H9 (cell line): ENCODE data around the gene ASIC4. TPM values are rescaled to one million over a fixed set of nuclear protein-coding genes. Genes with fewer than 3 reads are reported as not detected.

Experiments used
- DNase-seq: peaks from one replicate; pipeline ENCODE4 v3.0.0-alpha.2; 2017
- H2AFZ ChIP-seq: one replicate; pipeline ENCODE4 v1.6.1; 2013; ENCODE audit warnings: mild to moderate bottlenecking, low read length, control low read depth, moderate library complexity
- H2AK5ac ChIP-seq: 2 replicates; pipeline ENCODE4 v1.6.1; 2013; ENCODE audit warnings: low read length, control low read depth, mixed read lengths; ENCODE audit not compliant: insufficient read length
- H2BK120ac ChIP-seq: one replicate; pipeline ENCODE4 v1.6.1; 2013; ENCODE audit warnings: low read depth, mild to moderate bottlenecking, low read length, control low read depth, inconsistent platforms; ENCODE audit not compliant: poor library complexity, severe bottlenecking
- H2BK12ac ChIP-seq: 2 replicates; pipeline ENCODE4 v1.6.1; 2013; ENCODE audit warnings: low read length, control low read depth, mixed read lengths, low read depth; ENCODE audit not compliant: insufficient read length
- H2BK15ac ChIP-seq: 2 replicates; pipeline ENCODE4 v1.6.1; 2013; ENCODE audit warnings: low read depth, low read length, control low read depth
- H2BK20ac ChIP-seq: one replicate; pipeline ENCODE4 v1.6.1; 2013; ENCODE audit warnings: low read depth, mild to moderate bottlenecking, low read length, control low read depth, inconsistent platforms; ENCODE audit not compliant: poor library complexity, severe bottlenecking
- H2BK5ac ChIP-seq: 2 replicates; pipeline ENCODE4 v1.6.1; 2013; ENCODE audit warnings: low read length, control low read depth, mixed read lengths; ENCODE audit not compliant: insufficient read length
- H3K14ac ChIP-seq: 2 replicates; pipeline ENCODE4 v1.6.1; 2013; ENCODE audit warnings: low read length, control low read depth; ENCODE audit not compliant: insufficient read depth
- H3K18ac ChIP-seq: 2 replicates; pipeline ENCODE4 v1.6.1; 2013; ENCODE audit warnings: low read depth, mild to moderate bottlenecking, mixed read lengths, low read length, control low read depth; ENCODE audit not compliant: insufficient read length
- H3K23ac ChIP-seq: 2 replicates; pipeline ENCODE4 v1.6.1; 2013; ENCODE audit warnings: low read length, control low read depth, mixed read lengths, low read depth; ENCODE audit not compliant: insufficient read length
- H3K23me2 ChIP-seq: 2 replicates; pipeline ENCODE4 v1.6.1; 2013; ENCODE audit warnings: low read depth, mild to moderate bottlenecking, mixed read lengths, low read length, control low read depth; ENCODE audit not compliant: insufficient read length, poor library complexity, severe bottlenecking
- H3K27ac ChIP-seq: 2 replicates; pipeline ENCODE4 v1.5.1; 2013; ENCODE audit warnings: low read length, control low read depth, mixed read lengths, low read depth; ENCODE audit not compliant: insufficient read length
- H3K27me3 ChIP-seq: 2 replicates; pipeline ENCODE4 v1.6.1; 2013; ENCODE audit warnings: low read length, control low read depth, inconsistent platforms; ENCODE audit not compliant: insufficient read depth
- H3K4ac ChIP-seq: 2 replicates; pipeline ENCODE4 v1.6.1; 2013; ENCODE audit warnings: low read depth, mild to moderate bottlenecking, control low read depth, inconsistent platforms, low read length, moderate library complexity
- H3K4me1 ChIP-seq: 2 replicates; pipeline ENCODE4 v1.6.1; 2013; ENCODE audit warnings: low read length, control low read depth, inconsistent platforms; ENCODE audit not compliant: insufficient read depth
- H3K4me2 ChIP-seq: 2 replicates; pipeline ENCODE4 v1.6.1; 2013; ENCODE audit warnings: low read length, control low read depth, mixed read lengths; ENCODE audit not compliant: insufficient read length, insufficient read depth
- H3K56ac ChIP-seq: 2 replicates; pipeline ENCODE4 v1.6.1; 2013; ENCODE audit warnings: low read depth, mild to moderate bottlenecking, mixed read lengths, low read length, control low read depth; ENCODE audit not compliant: insufficient read length
- H3K79me1 ChIP-seq: 2 replicates; pipeline ENCODE4 v1.6.1; 2013; ENCODE audit warnings: low read depth, mild to moderate bottlenecking, moderate library complexity, low read length, control low read depth, inconsistent platforms; ENCODE audit not compliant: insufficient read depth, poor library complexity, severe bottlenecking
- H3K79me2 ChIP-seq: 2 replicates; pipeline ENCODE4 v1.6.1; 2013; ENCODE audit warnings: low read length, control low read depth, inconsistent platforms; ENCODE audit not compliant: insufficient read depth
- H3K9ac ChIP-seq: 2 replicates; pipeline ENCODE4 v1.6.1; 2013; ENCODE audit warnings: low read length, control low read depth, mixed read lengths; ENCODE audit not compliant: insufficient read length; ENCODE audit errors: extremely low read depth
- H3K9me3 ChIP-seq: one replicate; pipeline ENCODE4 v1.6.1; 2013; ENCODE audit warnings: low read depth, low read length, inconsistent platforms; ENCODE audit not compliant: control insufficient read depth
- H3T11ph ChIP-seq: one replicate; pipeline ENCODE4 v1.6.1; 2013; ENCODE audit warnings: mild to moderate bottlenecking, low read length, control low read depth, inconsistent platforms
- H4K20me1 ChIP-seq: one replicate; pipeline ENCODE4 v1.6.1; 2013; ENCODE audit not compliant: control insufficient read depth, insufficient read length, insufficient read depth
- H4K5ac ChIP-seq: 2 replicates; pipeline ENCODE4 v1.6.1; 2013; ENCODE audit warnings: low read depth, mild to moderate bottlenecking, mixed read lengths, low read length, control low read depth; ENCODE audit not compliant: insufficient read length
- H4K8ac ChIP-seq: replicated peaks from 2 replicates; pipeline ENCODE4 v1.6.1; 2013; ENCODE audit warnings: low read length, control low read depth, mixed read lengths, low read depth; ENCODE audit not compliant: insufficient read length
- H4K91ac ChIP-seq: 2 replicates; pipeline ENCODE4 v1.6.1; 2013; ENCODE audit warnings: low read depth, mild to moderate bottlenecking, moderate library complexity, mixed read lengths, low read length, control low read depth; ENCODE audit not compliant: insufficient read length
- H3K27ac Mint-ChIP-seq, 3 experiments: 2 replicates in 2 of 3; 3 replicates in 1 of 3; pipeline ENCODE4 v1.8.0; 2020 to 2021; ENCODE audit warnings: mixed read lengths in 3 of 3, mild to moderate bottlenecking in 1 of 3, moderate library complexity in 1 of 3
- H3K27me3 Mint-ChIP-seq: 2 replicates; pipeline ENCODE4 v1.8.0; 2021; ENCODE audit warnings: low read depth, mild to moderate bottlenecking, moderate library complexity, mixed read lengths
- H3K36me3 Mint-ChIP-seq, 3 experiments: 2 replicates in 2 of 3; 3 replicates in 1 of 3; pipeline ENCODE4 v1.8.0; 2020 to 2021; ENCODE audit warnings: low read depth in 3 of 3, mixed read lengths in 3 of 3; ENCODE audit not compliant: insufficient read depth in 1 of 3
- H3K4me1 Mint-ChIP-seq, 2 experiments: 2 replicates each; pipeline ENCODE4 v1.8.0; 2020; ENCODE audit warnings: mixed read lengths in 2 of 2
- H3K4me3 Mint-ChIP-seq, 2 experiments: 2 replicates in 1 of 2; 3 replicates in 1 of 2; pipeline ENCODE4 v1.8.0; 2020 to 2021; ENCODE audit warnings: mild to moderate bottlenecking in 2 of 2, mixed read lengths in 2 of 2, moderate library complexity in 1 of 2
- H3K9me3 Mint-ChIP-seq, 2 experiments: 2 replicates in 1 of 2; 3 replicates in 1 of 2; pipeline ENCODE4 v1.8.0; 2020; ENCODE audit warnings: mild to moderate bottlenecking in 2 of 2, mixed read lengths in 2 of 2, moderate library complexity in 1 of 2
- WGBS: extraction: QIAGEN DNeasy Blood & Tissue Kit; methylation state at CpG from one replicate; pipeline ENCODE4 v1.1.7; 2013; ENCODE audit warnings: missing lambda C conversion rate, low lambda C conversion rate, mixed read lengths; ENCODE audit not compliant: insufficient read length; ENCODE audit errors: extremely low coverage; 5-methylcytosine and 5-hydroxymethylcytosine counted together
- total RNA-seq: library from RNA; stranded (reverse); gene quantifications from 2 replicates; pipeline ENCODE4 v1.2.1, GENCODE V29; 2021
- TF ChIP-seq, protein P1 (sequence below): fragments of 200-600 bp; sonication (generic); conservative IDR thresholded peaks from 3 replicates; pipeline ENCODE4 v1.8.0; 2021; ENCODE audit warnings: antibody characterized with exemption, mild to moderate bottlenecking

The ASIC4 gene
- total RNA-seq, 1 experiment from 2014 or later, result 0.37 TPM

GRCh38 chr2:219525533-219526232 lies 11.4 kb downstream of the ASIC4 start:
- H3K9me3 Mint-ChIP-seq, result no peaks in the 10 kb centered on the region; a peak in 1 of 5 replicates
- Histone ChIP-seq H3K56ac (no peak overlapping the region), H2AFZ (no peak overlapping the region), H4K8ac (no peak overlapping the region), H3K9ac (no peak overlapping the region), H3K14ac (no peak overlapping the region), H2AK5ac (no peak overlapping the region), H3K9me3 (no peaks in the 10 kb centered on the region), H3K27me3 (no peaks in the 10 kb centered on the region; the same call in 1 of the 2 replicates), H3K4me1 (peaks cover 3% of the 10 kb centered on the region; the same call in 1 of the 2 replicates), H3K4ac (no peak overlapping the region), H3K27ac (no peak overlapping the region), H4K91ac (no peak overlapping the region), H2BK12ac (no peak overlapping the region), H3K23ac (no peak overlapping the region), H4K20me1 (no peaks in the 10 kb centered on the region), H2BK5ac (no peak overlapping the region), H2BK15ac (no peak overlapping the region), H3K79me1 (no peaks in the 10 kb centered on the region), H4K5ac (no peak overlapping the region), H3K23me2 (peaks cover 7% of the 10 kb centered on the region), H2BK20ac (no peak overlapping the region), H3K4me2 (no peak overlapping the region), H3K79me2 (no peaks in the 10 kb centered on the region), H2BK120ac (no peak overlapping the region), H3K18ac (no peak overlapping the region), H3T11ph (no peak overlapping the region)
- TF ChIP-seq, protein P1, sequence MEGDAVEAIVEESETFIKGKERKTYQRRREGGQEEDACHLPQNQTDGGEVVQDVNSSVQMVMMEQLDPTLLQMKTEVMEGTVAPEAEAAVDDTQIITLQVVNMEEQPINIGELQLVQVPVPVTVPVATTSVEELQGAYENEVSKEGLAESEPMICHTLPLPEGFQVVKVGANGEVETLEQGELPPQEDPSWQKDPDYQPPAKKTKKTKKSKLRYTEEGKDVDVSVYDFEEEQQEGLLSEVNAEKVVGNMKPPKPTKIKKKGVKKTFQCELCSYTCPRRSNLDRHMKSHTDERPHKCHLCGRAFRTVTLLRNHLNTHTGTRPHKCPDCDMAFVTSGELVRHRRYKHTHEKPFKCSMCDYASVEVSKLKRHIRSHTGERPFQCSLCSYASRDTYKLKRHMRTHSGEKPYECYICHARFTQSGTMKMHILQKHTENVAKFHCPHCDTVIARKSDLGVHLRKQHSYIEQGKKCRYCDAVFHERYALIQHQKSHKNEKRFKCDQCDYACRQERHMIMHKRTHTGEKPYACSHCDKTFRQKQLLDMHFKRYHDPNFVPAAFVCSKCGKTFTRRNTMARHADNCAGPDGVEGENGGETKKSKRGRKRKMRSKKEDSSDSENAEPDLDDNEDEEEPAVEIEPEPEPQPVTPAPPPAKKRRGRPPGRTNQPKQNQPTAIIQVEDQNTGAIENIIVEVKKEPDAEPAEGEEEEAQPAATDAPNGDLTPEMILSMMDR, result no peak
- H3K27me3 Mint-ChIP-seq, result peaks cover 58% of the 10 kb centered on the region
- DNase-seq, result no peak
- no peak overlapping the region; a peak in 1 of 7 replicates for H3K27ac Mint-ChIP-seq
- H3K36me3 Mint-ChIP-seq, result no peaks in the 10 kb centered on the region
- H3K4me1 Mint-ChIP-seq, result peaks cover 52 to 64% of the 10 kb centered on the region in 2 experiments
- WGBS, result no CpG with 5 or more reads among the region's 9 CpGs
- peak overlapping the region in 1 of 2 experiments; percentile 11; a peak in 1 of 5 replicates for H3K4me3 Mint-ChIP-seq
